PC-9 (cell line): ENCODE data around the gene LAMA3. TPM values are rescaled to one million over a fixed set of nuclear protein-coding genes. Genes with fewer than 3 reads are reported as not detected.

Experiments used
- BruUV-seq: library from RNA; stranded (reverse); fragments of 400-500 nt; replicated peaks from 2 replicates; lab custom pipeline; 2021; lab: Mats Ljungman, UMichigan
- CTCF ChIA-PET: fragments of 300-600 bp; sonication (Branson Sonifier 250); formaldehyde crosslinking; loops from one replicate; lab custom pipeline; 2022; ENCODE audit warnings: antibody characterized with exemption; lab: Charles Lee
- POLR2A ChIA-PET: fragments of 300-600 bp; sonication (Branson Sonifier 250); formaldehyde crosslinking; loops from one replicate; lab custom pipeline; 2022; ENCODE audit warnings: antibody characterized with exemption; ENCODE audit not compliant: unreplicated experiment; lab: Charles Lee
- DNase-seq, 2 experiments: peaks; one replicate each; pipeline versions ENCODE4 v3.0.0 to v3.0.0-alpha.2; 2015 to 2022; ENCODE audit warnings: mixed read lengths in 1 of 2
- H2AFZ ChIP-seq: fragments of 200-600 bp; sonication (generic); 2 replicates; pipeline ENCODE4 v1.8.1; 2017; ENCODE audit warnings: antibody characterized with exemption
- H3F3A ChIP-seq: fragments of 200-600 bp; sonication (generic); 2 replicates; pipeline ENCODE4 v1.8.1; 2017; ENCODE audit warnings: antibody characterized with exemption, mild to moderate bottlenecking, low read depth; ENCODE audit not compliant: insufficient read depth
- H3K27ac ChIP-seq: fragments of 200-600 bp; sonication (generic); 2 replicates; pipeline ENCODE4 v1.6.1; 2016; ENCODE audit warnings: mixed run types
- H3K27me3 ChIP-seq: fragments of 200-600 bp; sonication (generic); 2 replicates; pipeline ENCODE4 v1.6.1; 2016; ENCODE audit warnings: low read depth, mixed run types; ENCODE audit not compliant: insufficient read depth
- H3K36me3 ChIP-seq: fragments of 200-600 bp; sonication (generic); 2 replicates; pipeline ENCODE4 v1.6.1; 2016; ENCODE audit warnings: low read depth, mixed run types
- H3K4me1 ChIP-seq: fragments of 200-600 bp; sonication (generic); replicated peaks from 2 replicates; pipeline ENCODE4 v1.6.1; 2016; ENCODE audit warnings: mixed run types; ENCODE audit not compliant: insufficient read depth
- H3K4me2 ChIP-seq: fragments of 200-600 bp; sonication (generic); 2 replicates; pipeline ENCODE4 v1.6.1; 2017; ENCODE audit warnings: mixed run types
- H3K4me3 ChIP-seq: fragments of 200-600 bp; sonication (generic); 2 replicates; pipeline ENCODE4 v1.6.1; 2016; ENCODE audit warnings: mixed run types
- H3K79me2 ChIP-seq: fragments of 200-600 bp; sonication (generic); 2 replicates; pipeline ENCODE4 v1.6.1; 2017; ENCODE audit warnings: low read depth, mixed run types
- H3K9me2 ChIP-seq: fragments of 200-600 bp; sonication (generic); 2 replicates; pipeline ENCODE4 v1.8.1; 2017; ENCODE audit warnings: mild to moderate bottlenecking; ENCODE audit not compliant: insufficient read depth
- H3K9me3 ChIP-seq: fragments of 200-600 bp; sonication (generic); 2 replicates; pipeline ENCODE4 v1.8.1; 2016; ENCODE audit warnings: low read depth; ENCODE audit not compliant: insufficient read depth
- H4K20me1 ChIP-seq: fragments of 200-600 bp; sonication (generic); 2 replicates; pipeline ENCODE4 v1.8.1; 2017; ENCODE audit not compliant: insufficient read depth
- CTCF ChIP-seq: fragments of 200-600 bp; sonication (generic); conservative IDR thresholded peaks from 2 replicates; pipeline ENCODE4 v1.6.1; 2017; ENCODE audit warnings: mixed run types, antibody characterized with exemption, mild to moderate bottlenecking, moderate library complexity
- EZH2 ChIP-seq: fragments of 200-600 bp; sonication (generic); IDR thresholded peaks from 2 replicates; pipeline ENCODE4 v1.8.0; 2017; ENCODE audit warnings: antibody characterized with exemption, low read depth
- intact Hi-C: fragments of 100-400 bp; cut with micrococcal nuclease; formaldehyde crosslinking; loops from one replicate; pipeline ENCODE4 v1.10.0; 2022; ENCODE audit not compliant: unreplicated experiment
- total RNA-seq: library from RNA; stranded (reverse); gene quantifications from 2 replicates; pipeline ENCODE4 v1.2.3, GENCODE V29; 2021

Gene LAMA3
- total RNA-seq, 1 experiment from 2014 or later = 44.4 TPM

GRCh38 chr18:23881778-23882177 is 192.5 kb downstream of the LAMA3 start:
- TF ChIP-seq CTCF (no peak), EZH2 (no peak)
- Histone ChIP-seq H4K20me1 (no peaks in the 10 kb centered on the region), H3K4me2 (no peak overlapping the region), H3F3A (no peaks in the 10 kb centered on the region), H3K36me3 (no peaks in the 10 kb centered on the region; the same call in 1 of the 2 replicates), H3K79me2 (no peaks in the 10 kb centered on the region), H3K4me1 (no peaks in the 10 kb centered on the region), H3K27ac (no peak overlapping the region), H2AFZ (no peak overlapping the region), H3K9me3 (no peaks in the 10 kb centered on the region), H3K4me3 (no peak overlapping the region), H3K27me3 (no peaks in the 10 kb centered on the region), H3K9me2 (no peaks in the 10 kb centered on the region)
- CTCF ChIA-PET = no interaction called here
- POLR2A ChIA-PET = no interaction called here
- BruUV-seq = no TSS peak
- DNase-seq = no peak
- intact Hi-C loops = no loop called here

- TF ChIP-seq EZH2 (no peak), CTCF (no peak)
- Histone ChIP-seq H3F3A (no peaks in the 10 kb centered on the region), H3K4me2 (no peak overlapping the region), H3K9me3 (no peaks in the 10 kb centered on the region), H3K27ac (no peak overlapping the region), H3K4me1 (no peaks in the 10 kb centered on the region), H3K79me2 (no peaks in the 10 kb centered on the region), H4K20me1 (no peaks in the 10 kb centered on the region), H3K27me3 (no peaks in the 10 kb centered on the region), H3K36me3 (no peaks in the 10 kb centered on the region; the same call in 1 of the 2 replicates), H3K4me3 (no peak overlapping the region), H3K9me2 (no peaks in the 10 kb centered on the region), H2AFZ (no peak overlapping the region)
- no TSS peak for BruUV-seq
- intact Hi-C loops = no loop called here
- DNase-seq = no peak
- ChIA-PET POLR2A (no interaction called here), CTCF (no interaction called here)
Measured at GRCh38 chr18:23882616-23883276, 193.5 kb downstream of the LAMA3 start.

GRCh38 chr18:23883277-23883790 is 194.1 kb downstream of the LAMA3 start:
- Histone ChIP-seq H4K20me1 (no peaks in the 10 kb centered on the region), H3K4me2 (no peak overlapping the region), H3K79me2 (no peaks in the 10 kb centered on the region), H3K4me1 (no peaks in the 10 kb centered on the region), H3K9me2 (no peaks in the 10 kb centered on the region), H3K36me3 (no peaks in the 10 kb centered on the region; the same call in 1 of the 2 replicates), H2AFZ (no peak overlapping the region), H3K27ac (no peak overlapping the region), H3K9me3 (no peaks in the 10 kb centered on the region), H3F3A (no peaks in the 10 kb centered on the region), H3K27me3 (no peaks in the 10 kb centered on the region), H3K4me3 (no peak overlapping the region)
- no peak for DNase-seq
- CTCF ChIA-PET = no interaction called here
- TF ChIP-seq CTCF (no peak), EZH2 (no peak)
- no TSS peak for BruUV-seq
- POLR2A ChIA-PET = no interaction called here
- intact Hi-C loops = no loop called here
